Effector CD8-positive, alpha-beta T cell (primary cell): ENCODE measurements around the gene FAM83D.

ENCODE experiments used
- DNase-seq: peaks from one replicate; lab custom pipeline; 2025; lab: John Stamatoyannopoulos, UW
- total RNA-seq, 4 experiments: gene quantifications; one replicate each; lab custom pipeline; 2026; lab: John Stamatoyannopoulos, UW

Gene FAM83D, protein sequence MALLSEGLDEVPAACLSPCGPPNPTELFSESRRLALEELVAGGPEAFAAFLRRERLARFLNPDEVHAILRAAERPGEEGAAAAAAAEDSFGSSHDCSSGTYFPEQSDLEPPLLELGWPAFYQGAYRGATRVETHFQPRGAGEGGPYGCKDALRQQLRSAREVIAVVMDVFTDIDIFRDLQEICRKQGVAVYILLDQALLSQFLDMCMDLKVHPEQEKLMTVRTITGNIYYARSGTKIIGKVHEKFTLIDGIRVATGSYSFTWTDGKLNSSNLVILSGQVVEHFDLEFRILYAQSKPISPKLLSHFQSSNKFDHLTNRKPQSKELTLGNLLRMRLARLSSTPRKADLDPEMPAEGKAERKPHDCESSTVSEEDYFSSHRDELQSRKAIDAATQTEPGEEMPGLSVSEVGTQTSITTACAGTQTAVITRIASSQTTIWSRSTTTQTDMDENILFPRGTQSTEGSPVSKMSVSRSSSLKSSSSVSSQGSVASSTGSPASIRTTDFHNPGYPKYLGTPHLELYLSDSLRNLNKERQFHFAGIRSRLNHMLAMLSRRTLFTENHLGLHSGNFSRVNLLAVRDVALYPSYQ
- 4.1 to 6.3 (median 5.2) reads per million in 4 experiments for total RNA-seq

DNA sequence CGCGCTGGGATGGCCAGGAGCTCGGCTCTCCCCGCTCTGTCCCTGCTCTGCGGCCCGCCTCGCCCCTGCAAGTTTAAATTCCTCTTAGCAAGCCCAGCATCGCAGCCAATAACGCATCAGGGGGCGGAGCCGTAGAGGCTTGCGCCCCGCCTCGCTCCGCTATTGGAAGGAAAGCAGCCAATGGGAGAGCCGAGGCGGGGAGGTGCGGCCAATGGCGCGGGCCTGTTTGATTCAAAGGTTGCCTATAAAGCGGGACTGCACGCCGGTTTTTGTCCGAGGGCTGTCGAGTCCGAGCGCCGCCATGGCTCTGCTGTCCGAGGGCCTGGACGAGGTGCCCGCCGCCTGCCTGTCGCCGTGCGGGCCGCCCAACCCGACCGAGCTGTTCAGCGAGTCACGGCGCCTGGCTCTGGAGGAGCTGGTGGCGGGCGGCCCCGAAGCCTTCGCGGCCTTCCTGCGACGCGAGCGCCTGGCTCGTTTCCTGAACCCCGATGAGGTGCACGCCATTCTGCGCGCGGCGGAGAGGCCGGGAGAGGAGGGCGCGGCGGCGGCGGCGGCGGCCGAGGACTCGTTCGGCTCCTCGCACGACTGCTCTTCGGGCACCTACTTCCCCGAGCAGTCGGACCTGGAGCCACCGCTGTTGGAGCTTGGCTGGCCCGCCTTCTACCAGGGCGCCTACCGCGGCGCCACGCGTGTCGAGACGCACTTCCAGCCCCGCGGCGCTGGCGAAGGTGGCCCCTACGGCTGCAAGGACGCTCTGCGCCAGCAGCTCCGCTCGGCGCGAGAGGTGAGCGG, at the start of gene FAM83D:
FAM83D (plus strand) TSS at position 276 of the 792 bp plus-strand sequence; CDS start at position 302, 26 bp downstream.
- peak; percentile 85 for DNase-seq

DNA sequence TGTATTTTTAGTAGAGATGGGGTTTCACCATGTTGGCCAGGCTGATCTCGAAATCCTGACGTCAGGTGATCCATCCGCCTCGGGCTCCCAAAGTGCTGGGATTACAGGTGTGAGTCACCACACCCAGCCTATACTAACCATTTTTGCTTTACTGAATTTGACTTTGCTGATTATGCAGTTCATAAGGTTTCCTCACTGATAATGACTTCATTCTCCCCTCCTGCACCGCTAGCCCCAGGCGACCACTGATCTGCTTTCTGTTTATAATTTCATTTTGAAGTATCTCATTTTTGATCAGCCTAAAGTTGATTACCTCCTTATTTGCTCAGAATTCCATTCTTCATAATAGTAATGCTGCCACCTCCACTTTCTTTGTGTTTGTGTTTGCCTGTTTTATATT, 48.7 kb upstream of the FAM83D start:
- DNase-seq, result no peak

DNA sequence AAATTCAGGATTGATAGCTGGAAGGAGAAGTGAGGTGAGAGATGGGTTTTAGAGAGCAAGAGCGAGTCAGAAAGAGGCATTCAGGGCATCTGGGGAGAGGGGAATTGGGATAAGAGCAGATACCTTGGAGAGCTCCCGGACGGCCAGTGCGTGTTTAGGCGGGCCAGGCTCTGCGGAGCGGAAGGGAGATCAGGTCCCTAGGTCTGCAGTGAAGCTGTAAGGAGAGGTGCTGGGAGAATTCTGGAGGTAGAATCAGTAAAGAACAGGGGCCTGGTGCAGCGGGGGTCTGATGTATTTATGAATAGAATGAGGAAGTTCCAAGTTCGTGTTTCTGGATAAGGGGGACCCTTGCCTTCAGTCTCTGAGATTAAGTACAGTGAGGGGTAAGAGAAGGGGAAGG, 47.4 kb upstream of the FAM83D start:
- DNase-seq, result no peak

DNA sequence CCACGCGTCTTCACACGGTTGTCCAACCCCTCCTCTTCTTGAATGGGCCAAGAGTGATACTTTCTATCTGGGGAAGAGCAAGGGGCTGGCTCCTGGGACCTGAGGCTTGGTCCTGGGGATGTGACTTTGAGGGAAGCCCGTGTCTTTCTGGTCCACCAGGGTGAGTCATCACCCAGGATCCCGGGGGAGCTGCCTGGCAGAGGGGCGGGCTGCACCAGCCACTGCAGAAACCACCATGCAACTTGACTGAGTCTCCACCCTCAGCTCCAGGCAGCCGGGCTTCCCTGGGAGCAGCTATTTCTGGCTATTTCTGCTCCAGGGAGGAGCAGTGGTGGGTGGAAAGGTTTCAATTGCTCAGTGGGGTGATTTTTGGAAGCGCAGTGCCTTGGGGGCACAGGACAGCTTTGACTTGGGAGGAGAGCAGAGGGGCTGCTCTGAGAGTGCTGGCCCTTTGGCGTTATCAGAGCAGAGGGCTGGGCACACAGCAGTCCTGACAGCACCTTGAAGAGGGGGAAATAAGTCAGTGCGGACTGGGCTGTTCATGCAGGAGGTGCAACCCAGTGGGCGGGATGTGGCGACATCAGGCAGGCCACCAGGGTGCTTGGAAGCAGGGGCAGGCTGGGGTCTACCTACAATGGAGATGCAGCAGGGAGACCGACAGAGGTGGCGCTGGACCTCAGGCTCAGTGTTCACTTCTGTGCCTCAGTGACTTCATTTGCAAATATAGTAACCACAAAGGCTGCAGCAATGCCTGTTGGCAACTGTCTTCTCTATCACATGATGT, 45.1 kb upstream of the FAM83D start:
- DNase-seq, result no peak

DNA sequence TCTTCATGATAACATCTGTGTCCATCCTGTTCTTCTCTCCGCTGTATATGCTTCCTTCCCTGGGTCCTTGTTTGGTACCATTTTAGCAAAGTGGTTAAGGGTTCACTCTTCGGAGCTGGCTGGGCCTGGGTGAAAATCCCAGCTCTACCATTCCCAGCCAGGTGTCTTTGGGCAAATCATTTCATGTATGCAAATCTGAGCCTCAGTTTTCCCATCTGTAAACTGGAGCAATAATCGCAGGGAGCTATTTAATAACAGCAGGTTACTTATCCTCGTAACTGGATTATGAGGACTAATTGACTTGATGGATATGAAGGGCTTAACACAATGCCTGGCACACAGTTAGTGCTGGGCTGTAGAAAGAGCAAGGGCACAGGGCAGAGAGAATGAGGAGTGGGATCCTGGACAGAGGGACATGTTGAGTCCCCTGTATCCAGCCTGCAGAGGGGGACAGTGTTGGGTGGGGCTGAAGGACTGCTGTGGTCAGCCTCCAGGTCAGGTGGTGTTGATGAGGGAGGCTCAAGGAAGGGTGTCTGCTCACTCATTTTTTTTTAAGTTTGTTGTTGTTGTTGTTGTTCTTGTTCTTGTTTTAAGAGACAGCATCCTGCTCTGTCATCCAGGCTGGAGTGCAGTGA, 44.3 kb upstream of the FAM83D start:
- DNase-seq, result no peak

DNA sequence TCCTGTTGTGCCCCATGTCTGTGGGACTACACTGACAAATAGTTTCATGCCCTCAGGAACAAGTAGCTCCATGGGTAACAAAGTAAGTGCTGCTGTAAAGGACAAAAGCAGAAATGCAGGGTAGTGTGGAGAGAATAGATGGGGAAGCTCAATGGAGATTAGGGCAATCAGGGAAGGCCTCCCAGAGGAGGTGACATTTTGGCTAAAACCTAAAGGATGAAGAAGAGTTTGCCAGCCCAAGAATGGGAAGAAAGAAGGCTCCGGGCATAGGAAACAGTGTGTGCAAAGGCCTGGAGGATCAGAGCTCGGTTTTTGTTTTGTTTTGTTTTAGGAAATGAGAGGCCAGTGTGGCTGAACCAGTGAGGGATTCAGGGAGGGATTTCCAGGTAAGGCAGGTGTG, 43.6 kb upstream of the FAM83D start:
- DNase-seq, result no peak

DNA sequence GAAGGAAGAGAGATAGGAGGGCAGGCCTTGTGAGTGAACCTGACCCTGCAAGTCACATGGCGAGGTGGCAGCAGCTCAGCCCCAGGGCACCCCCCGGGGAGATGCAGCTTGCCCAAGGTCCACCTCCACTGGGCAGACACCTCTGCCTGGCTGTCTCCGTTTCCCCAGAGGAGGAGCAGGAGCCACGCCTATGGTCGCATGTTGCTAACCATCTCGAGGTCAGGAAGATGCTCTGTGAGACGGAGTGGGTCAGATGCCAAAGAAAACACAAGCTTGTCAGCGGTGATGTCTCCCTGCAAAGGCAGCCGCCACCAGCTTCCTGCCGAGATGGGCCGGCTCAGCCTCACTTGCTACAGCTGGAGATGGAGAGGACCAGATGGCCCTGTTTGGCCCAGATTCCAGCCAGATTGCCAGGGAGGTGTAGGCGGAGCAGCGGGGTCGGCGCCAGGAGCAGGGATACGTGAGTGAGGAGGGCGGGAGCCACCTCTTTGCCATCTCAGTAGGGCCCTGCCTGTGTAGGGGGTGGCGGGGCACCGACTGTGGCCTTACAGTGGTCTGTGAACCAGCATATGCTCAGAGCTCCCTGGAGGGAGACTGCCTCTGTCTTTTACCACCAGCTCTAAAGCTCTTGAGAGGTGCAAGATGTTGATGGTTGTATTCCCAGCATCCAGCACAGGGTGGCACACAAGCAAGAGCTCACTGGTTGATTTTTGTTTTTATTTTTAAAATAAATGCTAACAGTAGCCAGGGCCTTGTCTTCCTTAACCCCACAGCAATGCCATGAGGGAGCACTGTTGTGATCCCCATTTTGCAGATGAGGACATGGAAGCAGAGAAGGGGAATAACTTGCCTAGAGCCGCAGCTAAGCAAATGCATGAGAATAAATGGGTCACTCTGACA, 42.9 kb upstream of the FAM83D start:
- DNase-seq, result no peak

DNA sequence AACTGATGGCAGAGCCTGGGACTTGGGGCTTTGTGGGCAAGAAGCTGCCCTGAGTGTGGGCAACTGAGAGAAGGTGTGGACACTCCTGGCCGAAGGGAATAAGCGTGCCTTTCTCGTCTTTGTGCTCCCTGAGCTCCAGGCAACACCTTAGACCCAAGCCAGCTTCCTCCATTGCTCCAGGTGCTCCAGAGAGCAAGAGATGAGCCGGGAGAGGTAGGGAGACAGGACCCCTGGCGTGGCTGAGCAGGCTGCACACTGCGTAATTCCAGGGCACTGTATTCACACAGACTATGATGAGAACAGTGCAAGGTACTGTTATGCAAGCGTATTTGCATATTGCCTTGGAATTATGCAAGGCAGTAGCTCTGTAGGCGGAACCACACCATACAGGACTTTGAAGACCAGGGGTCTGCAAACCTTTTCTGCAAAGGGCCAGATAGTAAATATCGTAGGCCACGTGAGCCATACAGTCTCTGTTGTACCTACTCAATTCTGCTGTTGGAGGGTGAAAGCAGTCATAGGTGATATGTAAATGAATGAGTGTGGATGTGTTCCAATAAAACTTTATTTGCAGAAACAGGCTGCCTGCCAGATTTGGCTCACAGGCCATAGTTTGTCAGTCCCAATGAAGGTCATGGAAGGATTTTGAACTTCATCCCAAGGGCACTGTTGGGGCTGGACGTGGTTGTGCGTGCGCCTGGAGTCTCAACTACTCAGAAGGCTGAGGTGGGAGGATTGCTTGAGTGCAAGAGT, 42.1 kb upstream of the FAM83D start:
- DNase-seq, result no peak

DNA sequence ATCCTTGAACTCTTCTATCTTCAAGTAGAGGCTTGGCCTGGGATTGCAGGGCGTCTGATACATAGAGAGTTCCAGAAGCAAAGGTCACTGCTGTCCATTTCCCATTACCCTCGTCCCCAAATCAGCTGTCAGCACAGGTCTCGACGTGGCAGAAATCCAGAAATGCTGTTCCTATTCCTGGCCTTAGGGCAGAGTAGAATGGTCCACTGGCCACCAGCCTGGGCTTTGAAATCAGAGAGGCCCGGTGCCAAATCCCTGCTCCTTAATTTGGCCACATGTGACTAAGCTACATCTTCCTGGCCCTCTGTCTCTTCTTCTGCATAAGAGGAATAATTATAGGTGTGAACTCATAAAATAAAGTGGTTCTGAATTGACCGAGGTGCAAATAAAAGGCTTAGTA, 40.9 kb upstream of the FAM83D start:
- DNase-seq, result no peak

DNA sequence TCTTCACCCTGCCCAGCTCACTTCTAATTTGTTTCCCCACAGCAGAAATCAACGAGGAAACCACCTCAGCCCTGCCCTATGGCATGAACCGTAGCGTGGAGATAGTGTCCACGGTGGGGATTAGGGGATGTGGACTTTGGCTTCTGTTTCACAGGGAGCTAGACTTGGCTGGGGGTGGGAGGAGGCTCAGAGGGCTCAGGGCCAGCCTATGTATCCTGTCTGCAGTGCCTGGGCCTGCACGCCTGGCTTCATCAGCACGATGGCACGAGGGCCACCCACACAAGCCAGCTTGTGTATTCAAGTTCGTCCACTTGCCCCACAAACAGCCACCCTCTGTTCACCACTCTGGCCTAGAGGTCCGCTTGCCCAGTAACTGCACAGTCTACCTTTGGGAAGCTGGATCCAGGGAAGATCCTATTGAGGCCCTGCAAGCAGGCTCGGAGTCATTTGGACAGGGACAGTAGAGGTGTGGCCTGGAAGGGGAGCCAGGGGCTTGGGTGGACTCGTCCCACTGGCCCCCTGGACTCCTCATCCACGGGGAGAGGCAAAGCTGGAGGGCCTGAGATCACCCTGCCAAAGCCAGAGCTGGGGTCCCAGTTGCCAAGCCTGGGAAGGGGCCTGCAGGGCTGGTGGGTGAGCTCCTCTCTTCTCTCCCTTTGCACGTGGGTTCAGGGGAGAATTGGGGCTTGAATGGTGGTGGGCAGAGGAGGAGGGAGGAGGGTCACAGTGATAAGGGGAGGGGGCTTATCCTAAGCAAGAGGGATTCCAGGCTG, 38.0 kb upstream of the FAM83D start:
- DNase-seq, result no peak

DNA sequence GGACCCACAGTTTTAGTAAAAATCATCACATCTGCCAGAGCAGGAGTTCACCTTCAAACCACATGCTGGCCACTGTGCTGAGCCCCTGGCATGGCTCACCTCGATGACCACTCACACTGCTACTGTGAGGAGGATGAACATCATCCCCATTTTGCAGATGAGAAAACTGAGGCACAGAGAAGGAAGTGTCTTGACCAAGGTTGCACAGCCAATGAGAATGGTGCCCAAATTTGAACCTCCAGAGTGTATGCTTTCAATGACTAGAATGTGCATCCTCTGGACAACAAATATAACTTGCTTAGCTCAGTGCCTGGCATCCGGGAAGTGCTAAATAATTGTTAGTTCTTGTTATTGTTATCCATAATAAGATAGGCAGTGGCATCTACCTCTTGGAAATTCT, 37.2 kb upstream of the FAM83D start:
- no peak for DNase-seq

DNA sequence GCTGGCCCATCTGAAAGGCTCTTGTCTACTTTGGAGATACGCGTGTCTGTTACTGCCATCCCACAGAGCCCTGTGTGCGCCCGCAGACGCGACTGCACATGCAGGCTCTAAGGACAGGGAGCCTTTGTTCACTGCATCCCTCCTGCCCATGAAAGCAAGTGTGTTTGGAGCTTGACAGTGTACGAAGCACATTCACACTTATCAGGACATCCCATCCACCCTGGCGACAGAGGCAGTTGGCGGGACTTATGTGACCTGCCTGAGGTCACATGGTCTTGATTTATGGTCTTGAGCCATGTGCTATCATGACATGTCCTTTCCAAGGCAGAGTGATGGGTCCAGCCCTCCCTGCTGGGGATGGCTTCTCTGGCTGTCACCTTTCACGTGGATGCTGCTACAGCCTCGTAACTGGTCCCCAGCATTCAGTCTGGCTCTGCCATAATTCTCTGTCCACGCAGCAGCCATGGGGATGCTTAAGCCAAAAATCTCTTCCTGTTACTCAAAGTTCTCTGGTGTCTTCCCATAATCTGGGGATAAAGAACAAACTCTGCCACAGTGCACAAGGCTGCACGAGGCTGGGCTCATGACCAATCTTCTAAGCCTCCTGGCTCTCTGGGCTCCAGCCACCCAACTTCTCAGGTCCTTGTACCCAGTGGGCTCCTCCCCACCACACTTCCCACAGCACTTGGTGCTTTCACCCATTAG, 36.3 kb upstream of the FAM83D start:
- no peak for DNase-seq

DNA sequence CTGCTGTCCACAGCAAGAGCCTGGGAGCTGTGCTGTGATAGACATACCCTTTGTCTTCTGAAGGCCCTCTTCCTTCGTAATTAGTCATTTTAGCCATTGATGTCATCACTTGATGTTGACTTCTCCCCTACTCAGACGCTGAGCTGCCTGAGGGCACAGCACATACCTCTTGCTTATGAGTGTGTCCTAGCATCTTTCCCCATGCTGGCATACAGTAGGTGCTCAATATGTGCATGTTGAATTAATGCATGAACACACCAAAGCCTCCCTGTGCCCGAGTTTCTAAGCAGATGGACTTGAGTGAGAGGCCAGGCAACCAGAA, 35.8 kb upstream of the FAM83D start:
- no peak for DNase-seq

DNA sequence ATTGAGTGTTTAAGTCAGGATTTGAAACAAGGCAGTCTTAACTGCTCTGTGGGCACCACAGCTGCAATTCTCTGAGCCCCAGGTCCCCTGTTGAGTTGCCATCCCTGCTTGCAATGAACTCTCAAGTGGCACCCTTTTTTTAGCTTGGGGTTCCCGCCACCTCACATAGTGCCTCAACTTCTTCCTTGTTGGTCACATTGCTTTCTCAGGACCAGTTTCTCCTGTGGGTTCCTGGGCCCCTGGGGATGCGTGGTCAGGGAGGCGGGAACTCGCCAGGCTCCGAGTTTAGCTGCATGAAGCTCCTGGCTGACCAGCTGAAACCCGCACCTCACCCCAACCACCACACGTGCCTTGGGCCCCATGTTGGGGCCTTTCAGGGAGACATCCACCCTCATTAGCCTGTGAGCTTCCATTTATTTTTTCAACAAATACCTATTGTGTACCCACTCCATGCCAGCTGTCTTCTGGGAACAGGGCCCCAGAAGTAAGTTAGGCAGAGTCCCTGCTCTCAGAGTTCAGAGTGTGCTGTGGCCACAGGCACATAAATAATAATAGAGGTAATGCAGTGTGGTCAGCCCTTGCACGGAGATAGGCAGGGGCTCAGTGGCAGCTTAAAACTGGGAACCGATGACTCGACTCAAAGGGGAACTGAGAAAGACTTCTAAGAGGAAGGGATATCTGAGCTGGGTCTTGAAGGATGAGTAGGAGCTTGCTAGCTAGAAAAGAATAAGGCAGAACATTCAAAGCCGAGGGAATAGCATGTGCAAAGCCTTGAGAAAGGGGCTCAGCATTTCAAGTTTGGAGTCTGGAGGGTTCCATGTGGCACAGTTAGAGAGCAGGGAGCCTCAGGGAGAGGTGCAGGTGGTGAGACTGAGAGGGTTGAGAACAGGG, 33.9 kb upstream of the FAM83D start:
- no peak for DNase-seq

DNA sequence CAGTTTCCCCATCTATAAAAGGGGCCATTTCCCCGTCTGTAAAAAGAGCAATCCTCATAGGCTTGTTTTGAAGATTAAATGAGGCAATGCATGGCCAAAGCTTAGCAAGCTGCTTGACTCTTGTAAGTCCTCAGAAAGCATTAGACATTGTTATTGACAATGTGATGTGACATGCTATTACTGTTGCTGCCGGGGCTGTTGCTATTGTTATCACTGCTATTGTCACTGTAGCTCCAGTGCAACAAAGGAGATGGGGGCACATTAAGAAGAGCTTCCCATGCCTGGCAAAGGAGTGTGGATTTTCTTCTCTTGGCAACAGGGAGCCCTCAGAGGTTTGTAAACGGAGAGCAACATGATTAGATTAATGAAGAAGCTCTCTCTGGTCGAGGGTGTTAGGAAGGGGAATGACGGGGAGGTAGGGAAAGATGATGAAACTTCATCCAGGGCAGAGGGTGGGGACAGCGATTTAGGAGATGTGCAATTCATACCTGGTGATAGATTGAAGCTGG, 33.1 kb upstream of the FAM83D start:
- DNase-seq, result no peak

DNA sequence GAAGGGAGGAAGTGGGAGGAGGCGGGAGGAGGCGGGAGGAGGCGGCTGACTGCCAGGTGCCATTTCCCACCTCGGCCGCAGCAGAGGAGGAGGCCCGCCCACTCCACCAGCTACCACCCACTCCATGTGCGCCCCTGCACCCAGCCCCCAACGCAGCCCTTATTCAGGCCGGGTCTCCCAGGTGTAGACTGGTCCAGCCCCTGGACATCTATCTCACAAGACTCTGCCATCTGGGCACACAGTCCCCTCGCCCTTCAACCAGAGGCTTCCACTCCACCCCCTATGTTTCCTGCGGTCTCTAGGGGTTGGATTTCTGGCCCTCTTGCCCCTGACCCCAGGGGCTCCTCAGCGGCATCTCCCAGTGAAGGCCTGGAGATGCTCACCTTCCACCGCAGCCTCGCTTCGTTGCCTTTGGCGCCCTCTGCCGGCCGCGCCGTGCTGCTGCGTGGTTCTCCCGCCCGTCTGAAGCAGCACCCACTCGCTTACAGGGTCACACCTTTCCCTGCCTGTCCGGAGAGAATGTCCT, 32.6 kb upstream of the FAM83D start:
- DNase-seq, result peak; percentile 62
